ENCODE measurements around the gene DCP1A. TPM values are rescaled to one million over a fixed set of nuclear protein-coding genes. Genes with fewer than 3 reads are reported as not detected.

The DCP1A gene
- total and polyA plus RNA-seq, 11 donors, result 5.8 to 23.7 (median 16.3) TPM

DNA sequence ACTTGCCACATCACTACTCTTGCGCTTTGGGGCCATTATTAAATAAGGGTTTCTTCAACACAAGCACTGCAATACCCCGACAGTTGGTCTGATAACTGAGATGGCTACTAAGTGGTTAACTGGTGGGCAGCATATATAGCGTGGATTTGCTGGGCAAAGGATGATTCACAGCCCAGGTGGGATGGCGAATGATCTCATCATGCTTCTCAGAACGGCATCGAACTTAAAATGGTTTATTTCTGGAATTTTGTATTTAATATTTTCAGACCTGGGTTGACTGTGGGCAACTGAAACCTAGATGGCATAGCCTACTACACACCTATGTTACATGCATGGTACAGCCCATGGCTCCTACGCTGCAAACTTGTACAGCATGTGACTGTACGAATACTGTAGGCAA lies 64.8 kb downstream of the DCP1A start:
- DNase-seq (no peak), ATAC-seq (no peak)
- intact Hi-C loops (cut with DNase I), result no loop called here
- no peaks in the 10 kb centered on the region for H3K9me3 ChIP-seq
- H3K4me1 ChIP-seq, result peaks cover 0 to 4% (median 0%) of the 10 kb centered on the region in 12 donors
- TF ChIP-seq, protein P1, sequence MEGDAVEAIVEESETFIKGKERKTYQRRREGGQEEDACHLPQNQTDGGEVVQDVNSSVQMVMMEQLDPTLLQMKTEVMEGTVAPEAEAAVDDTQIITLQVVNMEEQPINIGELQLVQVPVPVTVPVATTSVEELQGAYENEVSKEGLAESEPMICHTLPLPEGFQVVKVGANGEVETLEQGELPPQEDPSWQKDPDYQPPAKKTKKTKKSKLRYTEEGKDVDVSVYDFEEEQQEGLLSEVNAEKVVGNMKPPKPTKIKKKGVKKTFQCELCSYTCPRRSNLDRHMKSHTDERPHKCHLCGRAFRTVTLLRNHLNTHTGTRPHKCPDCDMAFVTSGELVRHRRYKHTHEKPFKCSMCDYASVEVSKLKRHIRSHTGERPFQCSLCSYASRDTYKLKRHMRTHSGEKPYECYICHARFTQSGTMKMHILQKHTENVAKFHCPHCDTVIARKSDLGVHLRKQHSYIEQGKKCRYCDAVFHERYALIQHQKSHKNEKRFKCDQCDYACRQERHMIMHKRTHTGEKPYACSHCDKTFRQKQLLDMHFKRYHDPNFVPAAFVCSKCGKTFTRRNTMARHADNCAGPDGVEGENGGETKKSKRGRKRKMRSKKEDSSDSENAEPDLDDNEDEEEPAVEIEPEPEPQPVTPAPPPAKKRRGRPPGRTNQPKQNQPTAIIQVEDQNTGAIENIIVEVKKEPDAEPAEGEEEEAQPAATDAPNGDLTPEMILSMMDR (IDR thresholded peaks at IDR 0.05), result no peak
- no peak overlapping the region for H3K4me3 ChIP-seq
- H3K36me3 ChIP-seq, result peaks cover 0 to 64% (median 46%) of the 10 kb centered on the region in 9 donors
- WGBS, 4 donors, result 91 to 96% (median 92%) methylated on average over 8 of the region's 8 CpGs
- H3K27ac ChIP-seq, result no peak overlapping the region
- H3K27me3 ChIP-seq, result no peaks in the 10 kb centered on the region

DNA sequence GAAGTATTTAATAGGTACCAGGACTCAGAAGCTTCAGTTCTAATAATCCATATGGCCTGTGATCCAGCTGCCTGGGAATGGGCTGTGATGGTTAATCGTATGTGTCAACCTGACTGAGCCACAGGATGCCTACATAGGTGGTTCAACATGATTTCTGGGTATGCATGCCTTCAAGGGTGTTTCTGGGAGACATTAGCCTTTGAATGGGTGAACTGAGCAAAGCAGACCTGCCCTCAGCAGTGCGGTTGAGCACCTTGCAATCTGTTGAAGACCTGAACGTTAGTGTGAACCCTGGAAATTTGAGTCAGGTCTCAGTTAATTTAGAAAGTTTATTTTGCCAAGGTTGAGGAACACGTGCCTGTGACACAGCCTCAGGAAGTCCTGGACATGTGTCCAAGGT lies 68.7 kb downstream of the DCP1A start:
- Histone ChIP-seq H3K4me3 (no peak overlapping the region), H3K4me1 (no peaks in the 10 kb centered on the region), H3K9me3 (no peaks in the 10 kb centered on the region), H3K27ac (no peak overlapping the region), H3K27me3 (no peaks in the 10 kb centered on the region), H3K36me3 (peaks cover 0 to 25% (median 10%) of the 10 kb centered on the region in 9 donors)
- no peak for DNase-seq
- 82 to 88% (median 85%) methylated on average over 4 of the region's 4 CpGs for WGBS, 4 donors
- no peak for ATAC-seq
- intact Hi-C loops (cut with DNase I), result no loop called here
- TF ChIP-seq POLR2A (IDR thresholded peaks at IDR 0.05), result no peak
- TF ChIP-seq, protein P1 (IDR thresholded peaks at IDR 0.05), result no peak

DNA sequence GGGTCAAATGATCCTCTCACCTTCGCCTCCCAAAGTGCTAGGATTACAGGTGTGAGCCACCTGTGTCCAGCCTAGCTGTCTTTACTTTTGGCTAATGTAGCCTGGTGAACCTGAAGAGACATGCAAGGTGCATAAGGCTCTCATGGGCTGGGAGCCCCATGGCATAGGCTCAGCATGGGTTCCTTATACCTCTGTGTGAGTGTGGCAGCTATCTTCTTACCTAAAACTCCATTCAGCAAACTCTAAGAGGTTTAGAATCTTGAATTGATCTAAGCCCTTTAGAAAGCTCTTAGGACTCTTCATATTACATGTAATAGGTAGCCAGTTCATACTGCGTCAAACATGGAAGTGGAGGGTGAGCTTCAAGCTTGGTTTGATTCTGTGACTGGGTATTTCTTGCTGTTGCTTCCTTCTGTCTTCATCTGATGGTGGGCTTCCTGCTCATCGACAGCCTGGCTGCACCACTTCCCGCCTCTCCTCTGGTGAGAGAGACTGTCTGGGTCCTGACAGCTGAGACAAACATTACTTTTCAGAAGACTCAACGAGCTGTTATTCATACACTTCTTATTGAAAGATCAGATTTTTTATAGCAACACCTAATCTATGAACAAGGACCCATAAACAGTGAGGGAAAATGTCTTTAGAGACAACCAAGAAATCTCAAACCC lies 72.3 kb downstream of the DCP1A start:
- Histone ChIP-seq H3K27ac (no peak overlapping the region), H3K36me3 (no peaks in the 10 kb centered on the region), H3K4me3 (no peak overlapping the region), H3K9me3 (no peaks in the 10 kb centered on the region), H3K4me1 (peaks cover 0 to 14% (median 6%) of the 10 kb centered on the region in 12 donors), H3K27me3 (no peaks in the 10 kb centered on the region)
- DNase-seq (no peak), ATAC-seq (no peak)
- 57 to 67% (median 62%) methylated on average over 5 of the region's 5 CpGs for WGBS, 4 donors
- intact Hi-C loops (cut with DNase I), result loop anchor here in 1 of 10 donors (5.0 kb wide), 1 partner anchor 38 kb away; no protein-coding TSS in a partner anchor
- no peak for TF ChIP-seq POLR2A (IDR thresholded peaks at IDR 0.05)
- TF ChIP-seq, protein P1 (IDR thresholded peaks at IDR 0.05), result no peak

DNA sequence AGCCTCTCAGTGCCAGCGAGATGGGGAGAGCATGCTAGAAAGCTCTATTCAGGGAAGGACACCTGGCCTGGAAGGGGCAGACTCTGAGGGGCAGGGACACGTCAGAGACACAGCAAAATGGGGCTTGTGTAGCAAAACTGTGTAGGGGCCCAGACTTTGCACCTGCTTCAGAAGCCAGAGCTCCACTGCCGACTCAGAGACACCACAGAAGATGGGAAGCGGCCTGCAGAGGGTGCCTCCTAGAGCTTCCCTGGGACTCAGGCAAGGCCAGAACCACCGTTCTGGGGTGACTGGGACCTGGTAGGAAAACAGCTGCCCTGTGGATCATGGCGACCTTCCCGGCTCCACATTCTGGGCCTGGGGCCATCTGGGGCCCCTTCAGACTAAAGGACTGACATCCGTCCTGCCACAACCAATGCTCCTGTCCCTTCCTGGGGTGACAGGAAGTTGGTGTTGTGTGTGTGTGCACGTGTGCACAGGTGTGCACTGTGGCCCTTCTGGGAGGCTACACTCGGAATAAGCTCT lies 74.1 kb downstream of the DCP1A start:
- peaks cover 0 to 32% (median 12%) of the 10 kb centered on the region in 12 donors for H3K4me1 ChIP-seq
- DNase-seq, result no peak
- no peaks in the 10 kb centered on the region for H3K27me3 ChIP-seq
- no peak overlapping the region for H3K4me3 ChIP-seq
- H3K27ac ChIP-seq, result no peak overlapping the region
- intact Hi-C loops (cut with DNase I), result loop anchor here in 1 of 10 donors (5.0 kb wide), 1 partner anchor 36 kb away; no protein-coding TSS in a partner anchor
- TF ChIP-seq, protein P1 (IDR thresholded peaks at IDR 0.05), result no peak
- TF ChIP-seq POLR2A (IDR thresholded peaks at IDR 0.05), result no peak
- ATAC-seq, result no peak
- H3K36me3 ChIP-seq, result no peaks in the 10 kb centered on the region
- H3K9me3 ChIP-seq, result no peaks in the 10 kb centered on the region
- 67 to 82% (median 75%) methylated on average over 10 of the region's 10 CpGs for WGBS, 4 donors
